Stimulated activated CD4-positive, alpha-beta T cell treated with anti-CD3 and anti-CD28 coated beads, Interleukin-15, amount 100 ng/mL, for 1 hour (primary cell): ENCODE results near the gene SMTN.

Experiments
- DNase-seq, 2 donors: peaks; one replicate each; pipeline ENCODE4 v3.0.0-alpha.2; 2020; ENCODE audit warnings: low read depth in 1 of 2, low spot score in 1 of 2

SMTN gene

GRCh38 chr22:31148953-31149627, 68.0 kb downstream of the SMTN start:
- no peak for DNase-seq

- no peak for DNase-seq
These were observed 69.5 kb downstream of the SMTN start for GRCh38 chr22:31150615-31151014.

- DNase-seq: no peak
These were observed 70.8 kb downstream of the SMTN start for GRCh38 chr22:31151872-31152271.

GRCh38 chr22:31153357-31153756, 72.2 kb downstream of the SMTN start:
- DNase-seq: no peak
